Measurements from ENCODE around the gene CNTLN.

- TF ChIP-seq CTCF (IDR thresholded peaks at IDR 0.05): no peak
- TF ChIP-seq EZH2 (IDR thresholded peaks at IDR 0.05; ENCODE audit: borderline replicate concordance, insufficient read depth, low read depth, low read length, poor library complexity, severe bottlenecking): no peak
Observed at GRCh38 chr9:17130725-17131124, 4.1 kb upstream of the CNTLN start.
